ENCODE measurements around the gene SPINK14. TPM values are rescaled to one million over a fixed set of nuclear protein-coding genes. Genes with fewer than 3 reads are reported as not detected.

SPINK14 gene
- total RNA-seq, 1 experiment from 2014 or later = not detected

DNA sequence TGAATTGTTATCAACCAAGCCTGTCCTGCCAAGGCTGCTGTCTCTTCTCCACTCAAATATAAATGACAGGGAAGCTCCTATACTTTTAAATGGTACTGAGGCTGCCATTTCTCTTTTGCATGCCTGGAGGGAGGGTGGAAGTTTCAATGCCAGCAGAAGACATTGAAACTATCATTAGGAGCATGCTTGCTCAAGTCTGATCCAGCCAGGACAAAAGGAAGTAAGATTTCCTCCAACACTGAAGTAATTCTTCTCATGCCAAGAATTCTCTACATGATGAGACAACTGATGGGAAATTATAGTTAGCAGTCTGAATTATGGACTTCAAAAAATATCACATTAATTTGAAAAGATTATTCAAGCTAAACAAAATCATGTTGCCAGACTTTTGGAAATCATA is 39.9 kb downstream of the SPINK14 start:
- no peak for DNase-seq (ENCODE audit: low spot score)
- no peak for TF ChIP-seq EZH2 (IDR thresholded peaks at IDR 0.05; ENCODE audit: borderline replicate concordance, low read depth, low read length, poor library complexity, severe bottlenecking)
- TF ChIP-seq, protein P1, sequence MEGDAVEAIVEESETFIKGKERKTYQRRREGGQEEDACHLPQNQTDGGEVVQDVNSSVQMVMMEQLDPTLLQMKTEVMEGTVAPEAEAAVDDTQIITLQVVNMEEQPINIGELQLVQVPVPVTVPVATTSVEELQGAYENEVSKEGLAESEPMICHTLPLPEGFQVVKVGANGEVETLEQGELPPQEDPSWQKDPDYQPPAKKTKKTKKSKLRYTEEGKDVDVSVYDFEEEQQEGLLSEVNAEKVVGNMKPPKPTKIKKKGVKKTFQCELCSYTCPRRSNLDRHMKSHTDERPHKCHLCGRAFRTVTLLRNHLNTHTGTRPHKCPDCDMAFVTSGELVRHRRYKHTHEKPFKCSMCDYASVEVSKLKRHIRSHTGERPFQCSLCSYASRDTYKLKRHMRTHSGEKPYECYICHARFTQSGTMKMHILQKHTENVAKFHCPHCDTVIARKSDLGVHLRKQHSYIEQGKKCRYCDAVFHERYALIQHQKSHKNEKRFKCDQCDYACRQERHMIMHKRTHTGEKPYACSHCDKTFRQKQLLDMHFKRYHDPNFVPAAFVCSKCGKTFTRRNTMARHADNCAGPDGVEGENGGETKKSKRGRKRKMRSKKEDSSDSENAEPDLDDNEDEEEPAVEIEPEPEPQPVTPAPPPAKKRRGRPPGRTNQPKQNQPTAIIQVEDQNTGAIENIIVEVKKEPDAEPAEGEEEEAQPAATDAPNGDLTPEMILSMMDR (conservative IDR thresholded peaks at IDR 0.05; ENCODE audit: low read depth, low read length) = no peak
- Histone ChIP-seq H3K36me3 (ENCODE audit: insufficient read depth, low read length, poor library complexity, severe bottlenecking) (no peaks in the 10 kb centered on the region), H3K27ac (ENCODE audit: low read depth, low read length, poor library complexity, severe bottlenecking) (no peak overlapping the region), H3K27me3 (replicated peaks; ENCODE audit: insufficient read depth, low read depth, low read length, poor library complexity) (peaks cover 17% of the 10 kb centered on the region), H3K9me3 (ENCODE audit: low read depth, low read length, poor library complexity, severe bottlenecking) (no peaks in the 10 kb centered on the region), H3K4me3 (ENCODE audit: low read depth, low read length, poor library complexity, severe bottlenecking) (no peak overlapping the region), H3K4me1 (ENCODE audit: insufficient read depth, low read length, poor library complexity, severe bottlenecking) (no peaks in the 10 kb centered on the region)
- intact Hi-C loops (cut with micrococcal nuclease; ENCODE audit: unreplicated experiment) = no loop called here
- BruUV-seq (replicated peaks) = no TSS peak
- CTCF ChIA-PET = no interaction called here
- POLR2A ChIA-PET (ENCODE audit: low non-redundant PET) = no interaction called here

DNA sequence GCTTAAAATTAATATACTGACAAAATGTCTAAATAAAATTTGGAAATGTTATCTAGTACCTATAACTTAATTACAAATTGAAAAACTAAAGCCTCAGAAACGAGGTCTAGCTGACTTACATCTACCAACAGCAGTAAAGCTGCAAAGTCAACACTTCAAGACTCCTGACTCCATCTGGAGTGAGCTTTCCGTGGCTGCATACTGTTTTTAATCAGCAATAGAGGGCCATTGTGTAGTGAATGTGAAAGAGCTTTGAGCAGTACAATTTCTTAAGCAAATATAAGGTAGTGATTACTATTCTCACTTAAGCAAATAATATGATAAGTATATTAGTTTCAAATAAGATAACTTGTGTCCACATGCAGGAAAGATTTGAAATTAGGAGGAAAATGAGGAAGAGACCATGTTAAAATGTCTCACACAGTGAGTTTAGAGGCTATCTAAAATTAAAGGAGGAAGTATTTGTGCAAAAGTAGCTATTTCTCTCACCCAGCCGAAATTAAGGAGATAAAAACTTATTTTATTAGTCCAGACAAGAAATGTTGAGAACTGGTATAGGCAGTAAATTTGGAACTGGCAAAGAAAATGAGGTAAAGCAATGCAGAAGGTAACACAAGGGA is 40.9 kb downstream of the SPINK14 start:
- intact Hi-C loops (cut with micrococcal nuclease; ENCODE audit: unreplicated experiment) = no loop called here
- POLR2A ChIA-PET (ENCODE audit: low non-redundant PET) = no interaction called here
- no TSS peak for BruUV-seq (replicated peaks)

DNA sequence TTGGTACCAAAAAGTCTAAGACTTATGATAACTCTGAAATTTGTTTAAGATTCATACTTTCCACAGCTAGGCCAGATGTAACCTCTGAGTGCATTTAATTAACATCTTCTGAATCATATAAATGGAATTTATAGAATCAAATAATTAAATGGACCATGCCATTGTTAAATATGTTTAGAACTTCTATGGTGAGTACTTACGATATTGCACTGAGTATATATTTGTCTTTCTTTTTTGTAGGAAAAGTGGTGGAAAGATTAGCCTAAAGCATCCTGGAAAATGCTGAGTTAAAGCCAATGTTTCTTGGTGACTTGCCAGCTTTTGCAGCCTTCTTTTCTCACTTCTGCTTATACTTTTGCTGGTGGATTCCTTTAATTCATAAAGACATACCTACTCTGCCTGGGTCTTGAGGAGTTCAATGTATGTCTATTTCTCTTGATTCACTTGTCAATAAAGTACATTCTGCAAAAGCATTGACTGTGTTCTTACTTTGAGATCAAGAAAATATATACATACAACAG is 46.4 kb downstream of the SPINK14 start:
- BruUV-seq (replicated peaks) = no TSS peak
- ChIA-PET CTCF (no interaction called here), POLR2A (ENCODE audit: low non-redundant PET) (no interaction called here)
- Histone ChIP-seq H3K4me1 (ENCODE audit: insufficient read depth, low read length, poor library complexity, severe bottlenecking) (no peaks in the 10 kb centered on the region), H3K9me3 (ENCODE audit: low read depth, low read length, poor library complexity, severe bottlenecking) (no peaks in the 10 kb centered on the region), H3K4me3 (ENCODE audit: low read depth, low read length, poor library complexity, severe bottlenecking) (no peak overlapping the region), H3K27ac (ENCODE audit: low read depth, low read length, poor library complexity, severe bottlenecking) (no peak overlapping the region), H3K27me3 (replicated peaks; ENCODE audit: insufficient read depth, low read depth, low read length, poor library complexity) (no peaks in the 10 kb centered on the region), H3K36me3 (ENCODE audit: insufficient read depth, low read length, poor library complexity, severe bottlenecking) (no peaks in the 10 kb centered on the region)
- intact Hi-C loops (cut with micrococcal nuclease; ENCODE audit: unreplicated experiment) = no loop called here
- TF ChIP-seq EZH2 (IDR thresholded peaks at IDR 0.05; ENCODE audit: borderline replicate concordance, low read depth, low read length, poor library complexity, severe bottlenecking) = no peak
- TF ChIP-seq, protein P1 (conservative IDR thresholded peaks at IDR 0.05; ENCODE audit: low read depth, low read length) = no peak
- DNase-seq (ENCODE audit: low spot score) = no peak

More for the DNA sequence above, 40.9 kb downstream of the SPINK14 start:
- TF ChIP-seq EZH2 (IDR thresholded peaks at IDR 0.05; ENCODE audit: borderline replicate concordance, low read depth, low read length, poor library complexity, severe bottlenecking) = no peak
- TF ChIP-seq, protein P1 (conservative IDR thresholded peaks at IDR 0.05; ENCODE audit: low read depth, low read length) = no peak
- no peak overlapping the region for H3K4me3 ChIP-seq (ENCODE audit: low read depth, low read length, poor library complexity, severe bottlenecking)
- no peak overlapping the region for H3K27ac ChIP-seq (ENCODE audit: low read depth, low read length, poor library complexity, severe bottlenecking)
- H3K27me3 ChIP-seq (replicated peaks; ENCODE audit: insufficient read depth, low read depth, low read length, poor library complexity) = peaks cover 10% of the 10 kb centered on the region
- CTCF ChIA-PET = no interaction called here
- no peak for DNase-seq (ENCODE audit: low spot score)
- no peaks in the 10 kb centered on the region for H3K36me3 ChIP-seq (ENCODE audit: insufficient read depth, low read length, poor library complexity, severe bottlenecking)
- no peaks in the 10 kb centered on the region for H3K9me3 ChIP-seq (ENCODE audit: low read depth, low read length, poor library complexity, severe bottlenecking)
- H3K4me1 ChIP-seq (ENCODE audit: insufficient read depth, low read length, poor library complexity, severe bottlenecking) = no peaks in the 10 kb centered on the region

All from A673 (cell line).